GM12875 (cell line): ENCODE measurements around the gene KLC3.

ENCODE experiments used
- H3K4me3 ChIP-seq: one replicate; pipeline ENCODE4 v1.5.1; 2011; ENCODE audit warnings: low read depth, low read length, control low read depth
- CTCF ChIP-seq: IDR thresholded peaks from 2 replicates; pipeline ENCODE4 v1.5.1; 2011; ENCODE audit warnings: low read depth, mild to moderate bottlenecking, control low read depth, inconsistent platforms, low read length, moderate library complexity, borderline replicate concordance; ENCODE audit not compliant: insufficient read depth

KLC3 gene

GRCh38 chr19:45298264-45298663 is 42.3 kb upstream of the KLC3 start:
- no peak for TF ChIP-seq CTCF
- no peak overlapping the region for H3K4me3 ChIP-seq

- no peak for TF ChIP-seq CTCF
- no peak overlapping the region for H3K4me3 ChIP-seq
Measured at GRCh38 chr19:45299719-45300118, 40.8 kb upstream of the KLC3 start.

GRCh38 chr19:45302416-45302815 is 38.1 kb upstream of the KLC3 start:
- no peak overlapping the region for H3K4me3 ChIP-seq
- TF ChIP-seq CTCF, result no peak

- no peak for TF ChIP-seq CTCF
- H3K4me3 ChIP-seq, result no peak overlapping the region
Measured at GRCh38 chr19:45303269-45304060, 37.1 kb upstream of the KLC3 start.

GRCh38 chr19:45304141-45304926 is 36.2 kb upstream of the KLC3 start:
- H3K4me3 ChIP-seq, result no peak overlapping the region
- TF ChIP-seq CTCF, result no peak

- TF ChIP-seq CTCF, result no peak
- no peak overlapping the region for H3K4me3 ChIP-seq
Measured at GRCh38 chr19:45305007-45305406, 35.5 kb upstream of the KLC3 start.
